Measurements from ENCODE around the gene OCIAD1. TPM values are rescaled to one million over a fixed set of nuclear protein-coding genes. Genes with fewer than 3 reads are reported as not detected.

The OCIAD1 gene
- total and polyA plus RNA-seq, 4 donors: 52.4 to 114 (median 82.6) TPM

- no peak for DNase-seq (ENCODE audit: low spot score)
- H3K4me3 ChIP-seq (ENCODE audit: low read depth in 1 of 3, low read length in 3 of 3): no peak overlapping the region
- H3K36me3 ChIP-seq (ENCODE audit: control insufficient read depth in 4 of 4, insufficient read depth in 3 of 4, low read depth in 1 of 4, low read length in 3 of 4): no peaks in the 10 kb centered on the region
- WGBS: 96% methylated on average over 3 of the region's 3 CpGs
- no peak overlapping the region for H3K27ac ChIP-seq (ENCODE audit: low read depth in 1 of 2, low read length in 2 of 2)
- peaks cover 0 to 6% (median 2%) of the 10 kb centered on the region in 4 donors for H3K4me1 ChIP-seq (ENCODE audit: control insufficient read depth in 4 of 4, insufficient read depth in 4 of 4, low read length in 3 of 4)
- no peak overlapping the region for H3K9ac ChIP-seq (ENCODE audit: low read depth in 1 of 2, low read length in 2 of 2)
- TF ChIP-seq RXRA (IDR thresholded peaks at IDR 0.05) (no peak), SP1 (IDR thresholded peaks at IDR 0.05) (no peak), CTCF (IDR thresholded peaks at IDR 0.05; ENCODE audit: low read depth, low read length, missing input control) (no peak), FOXA1 (IDR thresholded peaks at IDR 0.05) (no peak), TAF1 (conservative IDR thresholded peaks at IDR 0.05) (no peak), ZBTB33 (IDR thresholded peaks at IDR 0.05) (no peak), HNF4A (conservative IDR thresholded peaks at IDR 0.05) (no peak), EGR1 (IDR thresholded peaks at IDR 0.05; ENCODE audit: low read depth in 2 of 2) (no peak), HNF4G (IDR thresholded peaks at IDR 0.05) (no peak), REST (IDR thresholded peaks at IDR 0.05) (no peak), NR2F2 (IDR thresholded peaks at IDR 0.05) (no peak), YY1 (IDR thresholded peaks at IDR 0.05) (no peak), JUND (IDR thresholded peaks at IDR 0.05) (no peak), FOXA2 (IDR thresholded peaks at IDR 0.05) (no peak)
- H3K27me3 ChIP-seq (ENCODE audit: control insufficient read depth in 4 of 4, insufficient read depth in 4 of 4, low read length in 3 of 4): no peaks in the 10 kb centered on the region
- H3K9me3 ChIP-seq (ENCODE audit: control insufficient read depth in 4 of 4, low read length in 3 of 4): no peaks in the 10 kb centered on the region
Observed at GRCh38 chr4:48795108-48795507, 35.8 kb upstream of the OCIAD1 start.

GRCh38 chr4:48796191-48796926, 34.5 kb upstream of the OCIAD1 start:
- peaks cover 0 to 3% (median 3%) of the 10 kb centered on the region in 4 donors for H3K4me1 ChIP-seq (ENCODE audit: control insufficient read depth in 4 of 4, insufficient read depth in 4 of 4, low read length in 3 of 4)
- H3K27me3 ChIP-seq (ENCODE audit: control insufficient read depth in 4 of 4, insufficient read depth in 4 of 4, low read length in 3 of 4): no peaks in the 10 kb centered on the region
- no peak overlapping the region for H3K27ac ChIP-seq (ENCODE audit: low read depth in 1 of 2, low read length in 2 of 2)
- H3K9ac ChIP-seq (ENCODE audit: low read depth in 1 of 2, low read length in 2 of 2): no peak overlapping the region
- no peak overlapping the region for H3K4me3 ChIP-seq (ENCODE audit: low read depth in 1 of 3, low read length in 3 of 3)
- H3K9me3 ChIP-seq (ENCODE audit: control insufficient read depth in 4 of 4, low read length in 3 of 4): no peaks in the 10 kb centered on the region
- WGBS: 87% methylated on average over 2 of the region's 2 CpGs
- no peak for DNase-seq (ENCODE audit: low spot score)
- H3K36me3 ChIP-seq (ENCODE audit: control insufficient read depth in 4 of 4, insufficient read depth in 3 of 4, low read depth in 1 of 4, low read length in 3 of 4): no peaks in the 10 kb centered on the region
- TF ChIP-seq HNF4G (IDR thresholded peaks at IDR 0.05): no peak
- TF ChIP-seq MAX (IDR thresholded peaks at IDR 0.05): no peak
- no peak for TF ChIP-seq GABPA (IDR thresholded peaks at IDR 0.05 in 1 of 2, conservative IDR thresholded peaks at IDR 0.05 in 1 of 2)
- no peak for TF ChIP-seq CTCF (IDR thresholded peaks at IDR 0.05; ENCODE audit: low read depth, low read length, missing input control)
- no peak for TF ChIP-seq NR2F2 (IDR thresholded peaks at IDR 0.05)
- no peak for TF ChIP-seq RAD21 (IDR thresholded peaks at IDR 0.05)
- TF ChIP-seq HNF4A (conservative IDR thresholded peaks at IDR 0.05): no peak
- TF ChIP-seq REST (IDR thresholded peaks at IDR 0.05): no peak
- TF ChIP-seq SP1 (IDR thresholded peaks at IDR 0.05): no peak
- no peak for TF ChIP-seq YY1 (IDR thresholded peaks at IDR 0.05)
- no peak for TF ChIP-seq EGR1 (IDR thresholded peaks at IDR 0.05; ENCODE audit: low read depth in 2 of 2)

All from liver (tissue), 9 donors.